ENCODE results near the gene ZNF93. TPM values are rescaled to one million over a fixed set of nuclear protein-coding genes. Genes with fewer than 3 reads are reported as not detected.
A peak's percentile ranks its signal among the peaks of the same experiment; 100 is the strongest.

Gene ZNF93
- polyA plus RNA-seq, 3 donors, result 2.4 to 4.6 (median 2.8) TPM

DNA sequence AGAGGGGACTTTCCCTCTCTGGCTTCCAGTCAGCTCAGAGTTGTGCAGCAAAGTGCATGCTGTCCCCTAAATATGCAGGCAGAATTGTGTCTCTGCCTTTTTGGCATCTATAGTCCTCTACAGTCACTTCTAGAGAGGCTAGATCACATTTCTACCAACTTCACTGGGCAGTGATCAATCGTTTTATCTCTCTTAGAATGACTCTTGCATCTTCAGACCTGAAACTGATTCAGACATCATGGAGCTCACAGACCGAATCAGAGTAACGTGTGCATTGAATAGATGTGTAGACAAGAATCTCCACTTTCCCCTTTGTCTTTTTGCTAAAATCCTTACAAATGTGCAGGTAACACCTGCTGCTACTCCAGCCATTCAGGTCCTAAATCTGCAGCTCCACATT is 28.8 kb upstream of the ZNF93 start:
- Histone ChIP-seq H3K4me2 (replicated peaks; ENCODE audit: extremely low read depth, low read length, poor library complexity, severe bottlenecking) (no peak overlapping the region), H3K4me1 (ENCODE audit: control insufficient read depth in 1 of 2, insufficient read depth in 2 of 2, low read length in 2 of 2) (peaks cover 5 to 6% of the 10 kb centered on the region in 2 donors), H3K27ac (ENCODE audit: low read depth in 1 of 2, low read length in 2 of 2) (no peak overlapping the region), H3K79me2 (ENCODE audit: insufficient read depth, low read length) (peaks cover 67% of the 10 kb centered on the region), H3K9me3 (replicated peaks in 1 of 2; ENCODE audit: control insufficient read depth in 1 of 2, insufficient read depth in 1 of 2, low read length in 2 of 2) (peaks cover 52 to 90% of the 10 kb centered on the region in 2 donors), H3K9ac (ENCODE audit: insufficient read depth, low read length, poor library complexity, severe bottlenecking) (no peak overlapping the region), H2AFZ (ENCODE audit: insufficient read depth, low read depth, low read length, poor library complexity, severe bottlenecking) (no peak overlapping the region), H3K27me3 (ENCODE audit: control insufficient read depth in 2 of 2, insufficient read depth in 2 of 2, low read length in 2 of 2) (no peaks in the 10 kb centered on the region), H3K36me3 (replicated peaks in 1 of 2; ENCODE audit: control insufficient read depth in 1 of 2, insufficient read depth in 2 of 2, low read length in 2 of 2) (peaks cover 3 to 55% of the 10 kb centered on the region in 2 donors), H4K20me1 (ENCODE audit: insufficient read depth, low read length) (no peaks in the 10 kb centered on the region), H3K4me3 (replicated peaks in 1 of 3; ENCODE audit: low read depth in 2 of 3, low read length in 3 of 3) (peak overlapping the region in 1 of 3 experiments; percentile 21)
- no peak for DNase-seq
- Mint-ChIP-seq H3K27me3 (ENCODE audit: low read depth in 3 of 3) (no peaks in the 10 kb centered on the region), H3K9me3 (peaks cover 25 to 88% (median 78%) of the 10 kb centered on the region in 7 donors), H3K4me1 (peaks cover 8% of the 10 kb centered on the region), H3K4me3 (no peak overlapping the region), H3K36me3 (peaks cover 25 to 32% of the 10 kb centered on the region in 2 donors), H3K27ac (no peak overlapping the region)
- WGBS (ENCODE audit: insufficient coverage), result no CpG with 5 or more reads among the region's 3 CpGs
- intact Hi-C loops (cut with micrococcal nuclease), result no loop called here
- TF ChIP-seq, protein P1, sequence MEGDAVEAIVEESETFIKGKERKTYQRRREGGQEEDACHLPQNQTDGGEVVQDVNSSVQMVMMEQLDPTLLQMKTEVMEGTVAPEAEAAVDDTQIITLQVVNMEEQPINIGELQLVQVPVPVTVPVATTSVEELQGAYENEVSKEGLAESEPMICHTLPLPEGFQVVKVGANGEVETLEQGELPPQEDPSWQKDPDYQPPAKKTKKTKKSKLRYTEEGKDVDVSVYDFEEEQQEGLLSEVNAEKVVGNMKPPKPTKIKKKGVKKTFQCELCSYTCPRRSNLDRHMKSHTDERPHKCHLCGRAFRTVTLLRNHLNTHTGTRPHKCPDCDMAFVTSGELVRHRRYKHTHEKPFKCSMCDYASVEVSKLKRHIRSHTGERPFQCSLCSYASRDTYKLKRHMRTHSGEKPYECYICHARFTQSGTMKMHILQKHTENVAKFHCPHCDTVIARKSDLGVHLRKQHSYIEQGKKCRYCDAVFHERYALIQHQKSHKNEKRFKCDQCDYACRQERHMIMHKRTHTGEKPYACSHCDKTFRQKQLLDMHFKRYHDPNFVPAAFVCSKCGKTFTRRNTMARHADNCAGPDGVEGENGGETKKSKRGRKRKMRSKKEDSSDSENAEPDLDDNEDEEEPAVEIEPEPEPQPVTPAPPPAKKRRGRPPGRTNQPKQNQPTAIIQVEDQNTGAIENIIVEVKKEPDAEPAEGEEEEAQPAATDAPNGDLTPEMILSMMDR (IDR thresholded peaks at IDR 0.05), result no peak

DNA sequence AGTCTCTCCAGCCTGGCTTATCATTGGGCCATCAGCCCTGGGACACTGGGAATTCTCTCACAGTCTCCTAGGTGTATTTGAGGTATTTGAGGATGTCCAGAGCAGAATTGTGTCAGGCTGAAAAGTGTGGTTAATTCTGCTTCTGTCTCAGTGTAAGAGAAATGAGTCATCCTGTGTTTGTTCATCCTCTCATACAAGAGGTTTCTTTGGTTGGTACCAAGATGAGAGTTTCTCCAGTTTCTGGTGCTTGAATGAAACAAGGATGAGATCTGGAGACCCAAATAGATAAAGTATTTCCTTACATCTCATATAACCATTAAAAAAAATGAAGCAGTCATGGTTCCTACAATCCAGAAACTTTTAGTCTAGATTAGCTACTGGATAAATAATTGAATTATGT is 27.4 kb upstream of the ZNF93 start:
- Histone ChIP-seq H3K9ac (ENCODE audit: insufficient read depth, low read length, poor library complexity, severe bottlenecking) (no peak overlapping the region), H3K4me2 (replicated peaks; ENCODE audit: extremely low read depth, low read length, poor library complexity, severe bottlenecking) (no peak overlapping the region), H3K27me3 (ENCODE audit: control insufficient read depth in 2 of 2, insufficient read depth in 2 of 2, low read length in 2 of 2) (no peaks in the 10 kb centered on the region), H3K27ac (ENCODE audit: low read depth in 1 of 2, low read length in 2 of 2) (no peak overlapping the region), H4K20me1 (ENCODE audit: insufficient read depth, low read length) (no peaks in the 10 kb centered on the region), H3K9me3 (replicated peaks in 1 of 2; ENCODE audit: control insufficient read depth in 1 of 2, insufficient read depth in 1 of 2, low read length in 2 of 2) (peaks cover 51 to 96% of the 10 kb centered on the region in 2 donors), H2AFZ (ENCODE audit: insufficient read depth, low read depth, low read length, poor library complexity, severe bottlenecking) (no peak overlapping the region), H3K4me1 (ENCODE audit: control insufficient read depth in 1 of 2, insufficient read depth in 2 of 2, low read length in 2 of 2) (no peaks in the 10 kb centered on the region), H3K36me3 (replicated peaks in 1 of 2; ENCODE audit: control insufficient read depth in 1 of 2, insufficient read depth in 2 of 2, low read length in 2 of 2) (peaks cover 3 to 59% of the 10 kb centered on the region in 2 donors), H3K79me2 (ENCODE audit: insufficient read depth, low read length) (peaks cover 53% of the 10 kb centered on the region), H3K4me3 (replicated peaks in 1 of 3; ENCODE audit: low read depth in 2 of 3, low read length in 3 of 3) (no peak overlapping the region)
- Mint-ChIP-seq H3K4me3 (no peak overlapping the region), H3K36me3 (peaks cover 30 to 36% of the 10 kb centered on the region in 2 donors), H3K27me3 (ENCODE audit: low read depth in 3 of 3) (no peaks in the 10 kb centered on the region), H3K9me3 (peaks cover 22 to 86% (median 73%) of the 10 kb centered on the region in 7 donors), H3K4me1 (no peaks in the 10 kb centered on the region), H3K27ac (no peak overlapping the region)
- intact Hi-C loops (cut with micrococcal nuclease), result no loop called here
- DNase-seq, result no peak
- TF ChIP-seq, protein P1 (IDR thresholded peaks at IDR 0.05), result no peak

Data from CD14-positive monocyte (primary cell).